NK-92 treated with Interleukin-12 subunit alpha and Interleukin-12 subunit beta, amount 100 ng/mL, for 24 hours (cell line): Measurements from ENCODE around the gene LMF1.
"Not testable (repeated sequence)": the region's sequence is repeated elsewhere in the genome, so short reads cannot be mapped to it uniquely, and the experiment has no call there.

Experiments
- DNase-seq: peaks from one replicate; lab custom pipeline; 2025; lab: John Stamatoyannopoulos, UW

Gene LMF1

GRCh38 chr16:831571-832413, 139.0 kb downstream of the LMF1 start:
- no peak for DNase-seq

- DNase-seq: no peak
These were observed 139.8 kb downstream of the LMF1 start for GRCh38 chr16:830871-831570.

GRCh38 chr16:830107-830870, 140.5 kb downstream of the LMF1 start:
- DNase-seq: no peak

- no peak for DNase-seq
These were observed 141.9 kb downstream of the LMF1 start for GRCh38 chr16:828891-829290.

- no peak for DNase-seq
These were observed 143.3 kb downstream of the LMF1 start for GRCh38 chr16:827513-827912.

GRCh38 chr16:825341-826061, 145.3 kb downstream of the LMF1 start:
- no peak for DNase-seq

GRCh38 chr16:824601-825000, 146.2 kb downstream of the LMF1 start:
- no peak for DNase-seq

- no peak for DNase-seq
These were observed 146.6 kb downstream of the LMF1 start for GRCh38 chr16:824194-824593.

GRCh38 chr16:822909-823297, 147.9 kb downstream of the LMF1 start:
- DNase-seq: no peak

- DNase-seq: no peak
These were observed 148.4 kb downstream of the LMF1 start for GRCh38 chr16:822174-822908.

- no peak for DNase-seq
These were observed 149.0 kb downstream of the LMF1 start for GRCh38 chr16:821751-822150.

- DNase-seq: no peak
These were observed 150.0 kb downstream of the LMF1 start for GRCh38 chr16:820748-821147.

GRCh38 chr16:820044-820408, 150.8 kb downstream of the LMF1 start:
- DNase-seq: not testable (repeated sequence)

GRCh38 chr16:819336-820043, 151.3 kb downstream of the LMF1 start:
- DNase-seq: no peak

- no peak for DNase-seq
These were observed 152.2 kb downstream of the LMF1 start for GRCh38 chr16:818592-818991.

GRCh38 chr16:818132-818531, 152.7 kb downstream of the LMF1 start:
- DNase-seq: no peak

- no peak for DNase-seq
These were observed 153.5 kb downstream of the LMF1 start for GRCh38 chr16:817001-817906.

- no peak for DNase-seq
These were observed 154.9 kb downstream of the LMF1 start for GRCh38 chr16:815861-816260.

- no peak for DNase-seq
These were observed 155.8 kb downstream of the LMF1 start for GRCh38 chr16:814974-815373.

- DNase-seq: no peak
These were observed 156.8 kb downstream of the LMF1 start for GRCh38 chr16:813916-814412.
